Epithelial cell of esophagus (primary cell): ENCODE data around the gene LSM14A.
"Not testable (repeated sequence)": the region's sequence is repeated elsewhere in the genome, so short reads cannot be mapped to it uniquely, and the experiment has no call there.

Source experiments
- DNase-seq: peaks from one replicate; pipeline ENCODE4 v3.0.0; 2010; ENCODE audit warnings: low read depth
- H3K4me3 ChIP-seq: 2 replicates; pipeline ENCODE4 v1.5.1; 2011; ENCODE audit warnings: mild to moderate bottlenecking, low read length, control low read depth
- TF ChIP-seq, protein P1 (sequence below): IDR thresholded peaks from 2 replicates; pipeline ENCODE4 v1.5.1; 2011; ENCODE audit warnings: low read depth, mild to moderate bottlenecking, low read length, control low read depth, inconsistent platforms; ENCODE audit not compliant: insufficient read depth; ENCODE audit errors: missing control alignments

The LSM14A gene

DNA sequence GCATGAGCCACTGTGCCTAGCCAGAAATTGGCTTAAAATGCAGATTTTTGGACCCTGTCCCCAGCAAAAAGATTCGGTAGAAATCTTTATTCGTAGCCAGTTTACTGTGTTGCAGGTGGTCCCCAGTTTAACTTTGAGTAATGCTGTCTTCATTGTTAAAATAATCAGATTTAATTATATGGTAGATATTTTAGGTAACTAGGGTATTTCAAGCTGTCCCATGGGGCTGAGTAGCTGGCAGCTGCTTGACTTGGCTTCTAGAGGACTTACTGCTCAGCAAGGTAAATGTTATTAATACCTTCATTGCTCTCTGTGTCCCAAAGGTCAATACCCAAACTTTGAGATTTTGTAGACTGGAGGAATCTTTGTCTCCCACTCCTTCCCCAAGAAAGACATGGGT is 21.1 kb downstream of the LSM14A start:
- no peak overlapping the region for H3K4me3 ChIP-seq
- DNase-seq, result no peak
- TF ChIP-seq, protein P1, sequence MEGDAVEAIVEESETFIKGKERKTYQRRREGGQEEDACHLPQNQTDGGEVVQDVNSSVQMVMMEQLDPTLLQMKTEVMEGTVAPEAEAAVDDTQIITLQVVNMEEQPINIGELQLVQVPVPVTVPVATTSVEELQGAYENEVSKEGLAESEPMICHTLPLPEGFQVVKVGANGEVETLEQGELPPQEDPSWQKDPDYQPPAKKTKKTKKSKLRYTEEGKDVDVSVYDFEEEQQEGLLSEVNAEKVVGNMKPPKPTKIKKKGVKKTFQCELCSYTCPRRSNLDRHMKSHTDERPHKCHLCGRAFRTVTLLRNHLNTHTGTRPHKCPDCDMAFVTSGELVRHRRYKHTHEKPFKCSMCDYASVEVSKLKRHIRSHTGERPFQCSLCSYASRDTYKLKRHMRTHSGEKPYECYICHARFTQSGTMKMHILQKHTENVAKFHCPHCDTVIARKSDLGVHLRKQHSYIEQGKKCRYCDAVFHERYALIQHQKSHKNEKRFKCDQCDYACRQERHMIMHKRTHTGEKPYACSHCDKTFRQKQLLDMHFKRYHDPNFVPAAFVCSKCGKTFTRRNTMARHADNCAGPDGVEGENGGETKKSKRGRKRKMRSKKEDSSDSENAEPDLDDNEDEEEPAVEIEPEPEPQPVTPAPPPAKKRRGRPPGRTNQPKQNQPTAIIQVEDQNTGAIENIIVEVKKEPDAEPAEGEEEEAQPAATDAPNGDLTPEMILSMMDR, result no peak

DNA sequence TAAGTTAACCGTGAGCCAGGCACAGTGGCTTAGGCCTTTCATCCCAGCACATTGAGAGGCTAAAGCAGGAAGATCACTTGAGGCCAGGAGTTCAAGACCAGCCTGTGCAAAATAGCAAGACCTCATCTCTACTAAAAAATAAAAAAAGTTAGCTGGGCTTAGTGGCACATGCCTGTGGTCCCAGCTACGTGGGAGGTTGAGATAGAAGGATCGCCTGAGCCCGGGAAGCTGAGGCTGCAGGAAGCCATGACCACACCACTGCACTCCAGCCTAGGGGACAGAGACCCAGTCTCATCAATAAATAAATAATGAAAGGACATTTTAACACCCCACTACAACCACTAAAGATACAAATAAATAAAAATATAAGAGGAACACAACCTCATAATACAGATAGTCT is 21.6 kb downstream of the LSM14A start:
- TF ChIP-seq, protein P1, result no peak
- DNase-seq, result no peak
- H3K4me3 ChIP-seq, result no peak overlapping the region

DNA sequence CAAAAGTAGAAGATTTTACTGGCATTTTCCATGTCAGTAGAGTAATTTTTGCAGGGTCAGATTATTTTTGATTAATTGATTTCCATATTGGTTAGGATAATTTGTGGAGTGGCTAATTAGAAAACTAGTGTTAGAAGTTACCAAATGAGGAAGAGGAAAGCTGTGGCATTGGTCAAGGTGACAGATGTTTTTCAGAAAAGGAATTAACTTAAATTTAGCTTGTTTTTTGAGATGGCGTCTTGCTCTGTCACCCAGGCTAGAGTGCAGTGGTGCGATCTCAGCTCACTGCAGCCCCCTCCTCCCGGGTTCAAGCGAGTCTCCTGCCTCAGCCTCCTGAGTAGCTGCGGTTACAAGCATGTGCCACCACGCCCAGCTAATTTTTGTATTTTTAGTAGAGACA is 28.8 kb downstream of the LSM14A start:
- no peak for DNase-seq
- TF ChIP-seq, protein P1, result no peak
- no peak overlapping the region for H3K4me3 ChIP-seq

DNA sequence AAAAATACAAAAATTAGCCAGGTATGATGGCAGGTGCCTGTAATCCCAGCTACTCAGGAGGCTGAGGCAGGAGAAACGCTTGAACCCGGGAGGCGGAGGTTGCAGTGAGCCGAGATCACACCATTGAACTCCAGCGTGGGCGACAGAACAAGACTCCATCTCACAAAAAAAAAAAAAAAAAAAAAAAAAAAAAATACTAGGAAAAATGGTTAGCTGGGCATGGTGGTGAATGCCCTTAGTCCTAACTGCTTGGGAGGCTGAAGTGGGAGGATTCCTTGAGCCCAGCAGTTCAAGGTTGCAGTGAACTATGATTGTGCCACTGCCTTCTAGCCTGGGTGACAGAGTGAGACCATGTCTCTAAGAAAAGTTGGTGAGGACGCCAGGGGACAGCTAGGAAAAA is 33.0 kb downstream of the LSM14A start:
- not testable (repeated sequence) for H3K4me3 ChIP-seq, DNase-seq

DNA sequence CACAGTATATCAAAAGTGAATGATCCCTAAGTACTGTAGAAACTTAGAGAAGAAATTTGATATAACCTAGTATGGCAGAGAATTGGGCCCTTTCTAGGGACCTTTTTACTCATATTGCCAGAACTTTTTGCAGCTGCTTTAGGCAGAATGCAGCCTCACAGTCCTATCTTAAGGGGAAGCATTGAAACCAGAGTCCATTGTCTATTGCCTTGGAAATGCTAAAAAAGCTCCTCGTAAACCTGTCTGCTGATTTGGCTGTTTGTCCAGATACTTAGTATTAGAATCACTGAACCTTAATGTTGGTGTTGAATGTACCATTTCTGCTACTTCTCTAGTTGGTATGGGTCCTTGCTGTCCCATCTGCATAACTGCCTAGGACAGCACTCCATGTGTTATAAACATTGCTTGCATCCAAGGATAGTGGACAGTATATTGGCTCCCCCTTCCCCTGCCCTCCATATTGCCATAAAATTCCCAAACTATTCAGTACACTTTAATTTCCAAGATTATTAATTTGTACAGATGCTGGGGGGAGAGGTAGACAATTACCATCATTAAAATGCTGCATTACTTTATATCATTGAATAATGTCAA is 36.1 kb downstream of the LSM14A start:
- no peak overlapping the region for H3K4me3 ChIP-seq
- TF ChIP-seq, protein P1, result no peak
- DNase-seq, result no peak

DNA sequence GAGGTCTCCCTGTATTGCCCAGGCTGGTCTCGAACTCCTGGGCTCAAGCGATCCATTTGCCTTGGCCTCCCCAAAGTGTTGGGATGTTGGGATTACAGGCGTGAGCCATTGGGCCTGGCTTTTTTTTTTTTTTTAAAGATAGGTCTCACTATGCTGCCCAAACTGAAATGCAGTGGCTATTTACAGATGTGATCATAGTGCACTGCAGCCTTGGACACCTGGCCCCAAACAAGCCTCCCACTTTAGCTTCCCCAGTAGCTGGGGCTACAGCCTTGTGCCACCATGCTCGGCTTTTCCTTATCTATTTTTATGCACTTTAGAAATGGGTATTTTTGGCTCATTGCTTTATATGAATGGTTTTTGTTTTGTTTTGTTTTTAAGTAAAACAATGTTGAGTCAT is 37.4 kb downstream of the LSM14A start:
- H3K4me3 ChIP-seq, result no peak overlapping the region
- DNase-seq, result no peak

DNA sequence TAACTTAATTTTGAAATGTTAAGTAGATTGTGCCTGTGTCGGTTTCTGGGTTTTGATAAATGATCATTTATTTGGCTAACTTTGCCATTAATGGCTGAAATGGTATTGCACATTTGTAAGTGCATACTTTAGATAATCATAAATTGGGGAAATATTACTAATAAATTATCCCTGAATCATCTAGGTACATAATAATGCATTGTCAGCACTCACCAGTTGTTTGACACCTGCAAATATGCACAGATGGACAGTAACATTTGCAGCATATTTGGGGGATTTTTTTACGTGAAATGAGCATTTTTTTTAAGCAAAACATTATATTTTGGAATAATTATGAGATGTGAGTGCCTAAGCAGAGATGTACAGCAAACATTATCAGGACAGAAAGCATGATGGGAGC is 41.0 kb downstream of the LSM14A start:
- TF ChIP-seq, protein P1, result no peak
- no peak overlapping the region for H3K4me3 ChIP-seq
- no peak for DNase-seq

More for the DNA sequence above, 37.4 kb downstream of the LSM14A start:
- TF ChIP-seq, protein P1, result no peak
